Type B pancreatic cell (in vitro differentiated cells): ENCODE results near the gene FST. TPM values are rescaled to one million over a fixed set of nuclear protein-coding genes. Genes with fewer than 3 reads are reported as not detected.

ENCODE experiments used
- DNase-seq: peaks from one replicate; pipeline ENCODE4 v3.0.0; 2021; ENCODE audit warnings: mixed read lengths; ENCODE audit not compliant: unreplicated experiment; ENCODE audit errors: extremely low spot score
- H3K27ac Mint-ChIP-seq: 2 replicates; pipeline ENCODE4 v1.8.0; 2021; ENCODE audit warnings: mild to moderate bottlenecking, mixed read lengths
- H3K27me3 Mint-ChIP-seq: 2 replicates; pipeline ENCODE4 v1.8.0; 2021; ENCODE audit warnings: mixed read lengths
- H3K36me3 Mint-ChIP-seq: 2 replicates; pipeline ENCODE4 v1.8.0; 2021; ENCODE audit warnings: mixed read lengths
- H3K4me1 Mint-ChIP-seq: one replicate; pipeline ENCODE4 v1.8.0; 2021; ENCODE audit warnings: mixed read lengths; ENCODE audit not compliant: unreplicated experiment
- H3K4me3 Mint-ChIP-seq: 2 replicates; pipeline ENCODE4 v1.8.0; 2021; ENCODE audit warnings: mild to moderate bottlenecking, mixed read lengths
- H3K9me3 Mint-ChIP-seq: 2 replicates; pipeline ENCODE4 v1.8.0; 2021; ENCODE audit warnings: mixed read lengths
- CTCF ChIP-seq: fragments of 200-600 bp; sonication (generic); conservative IDR thresholded peaks from 2 replicates; pipeline ENCODE4 v1.5.0; 2021; ENCODE audit warnings: antibody characterized with exemption, mild to moderate bottlenecking
- total RNA-seq: library from RNA; stranded (reverse); gene quantifications from 2 replicates; pipeline ENCODE4 v1.2.1, GENCODE V29; 2021; ENCODE audit warnings: low replicate concordance

Gene FST
- total RNA-seq, 1 donor from 2014 or later, result 2.5 TPM

- no peak for DNase-seq
- H3K27ac Mint-ChIP-seq, result no peak overlapping the region
- H3K9me3 Mint-ChIP-seq, result peaks cover 3% of the 10 kb centered on the region
- H3K27me3 Mint-ChIP-seq, result peaks cover 35% of the 10 kb centered on the region
- no peaks in the 10 kb centered on the region for H3K36me3 Mint-ChIP-seq
- H3K4me3 Mint-ChIP-seq, result no peak overlapping the region
- H3K4me1 Mint-ChIP-seq, result peaks cover 1% of the 10 kb centered on the region
- TF ChIP-seq CTCF, result no peak
Measured at GRCh38 chr5:53487436-53487835, 7.0 kb downstream of the FST start.

DNA sequence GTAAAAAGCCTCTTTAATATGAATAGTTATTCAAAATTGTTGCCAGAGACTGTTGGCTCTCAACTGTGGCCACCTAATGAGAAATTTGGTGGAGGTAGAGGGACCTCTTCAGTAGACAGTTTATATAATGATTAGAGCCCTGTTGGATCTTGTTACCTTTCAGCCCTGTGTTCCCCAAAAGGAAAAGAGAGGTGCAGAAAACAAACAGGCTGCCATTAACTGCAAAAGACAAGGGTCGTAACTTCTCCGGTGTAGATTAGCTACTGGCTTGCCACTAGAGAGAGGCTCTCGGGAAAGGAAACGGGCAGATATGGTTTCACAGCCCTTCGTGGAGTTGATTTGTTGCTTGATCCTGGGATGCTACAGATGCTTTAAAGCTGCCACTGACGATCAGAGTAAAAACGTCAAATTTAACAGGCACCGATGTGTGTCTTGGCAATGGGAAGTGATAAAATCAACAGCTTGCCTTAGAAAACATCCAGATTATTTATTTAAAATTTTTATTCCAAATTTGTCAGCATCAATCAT is 7.8 kb downstream of the FST start:
- H3K4me1 Mint-ChIP-seq, result no peaks in the 10 kb centered on the region
- peaks cover 3% of the 10 kb centered on the region for H3K9me3 Mint-ChIP-seq
- H3K27ac Mint-ChIP-seq, result no peak overlapping the region
- no peaks in the 10 kb centered on the region for H3K36me3 Mint-ChIP-seq
- TF ChIP-seq CTCF, result no peak
- H3K27me3 Mint-ChIP-seq, result peaks cover 27% of the 10 kb centered on the region
- no peak for DNase-seq
- no peak overlapping the region for H3K4me3 Mint-ChIP-seq

DNA sequence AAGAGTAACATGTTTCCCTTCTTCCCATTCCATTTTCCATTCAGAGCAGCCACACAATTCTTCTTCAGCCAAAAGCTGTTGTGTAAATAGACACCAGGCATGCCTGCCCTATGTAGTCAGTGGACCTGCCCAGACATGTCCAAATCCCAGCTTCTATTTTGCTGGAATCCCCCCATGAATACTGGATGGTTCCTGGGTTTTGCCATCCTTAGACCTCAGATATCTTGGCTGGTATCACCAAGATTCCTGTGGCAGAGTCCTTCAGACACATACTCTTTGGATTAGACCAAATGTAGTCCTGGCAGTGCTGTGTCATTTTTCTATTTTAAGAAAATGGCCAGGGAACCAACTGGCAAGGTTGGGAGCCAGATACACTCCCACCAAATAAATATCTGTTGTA is 10.3 kb downstream of the FST start:
- Mint-ChIP-seq H3K27me3 (peaks cover 8% of the 10 kb centered on the region), H3K4me3 (no peak overlapping the region), H3K9me3 (peaks cover 3% of the 10 kb centered on the region), H3K4me1 (no peaks in the 10 kb centered on the region), H3K36me3 (no peaks in the 10 kb centered on the region), H3K27ac (no peak overlapping the region)
- no peak for DNase-seq
- TF ChIP-seq CTCF, result no peak

GRCh38 chr5:53501054-53501453 is 20.6 kb downstream of the FST start:
- no peak overlapping the region for H3K4me3 Mint-ChIP-seq
- no peak for DNase-seq
- no peaks in the 10 kb centered on the region for H3K36me3 Mint-ChIP-seq
- H3K9me3 Mint-ChIP-seq, result no peaks in the 10 kb centered on the region
- H3K27me3 Mint-ChIP-seq, result peaks cover 27% of the 10 kb centered on the region
- no peak overlapping the region for H3K27ac Mint-ChIP-seq
- TF ChIP-seq CTCF, result no peak
- H3K4me1 Mint-ChIP-seq, result no peaks in the 10 kb centered on the region

DNA sequence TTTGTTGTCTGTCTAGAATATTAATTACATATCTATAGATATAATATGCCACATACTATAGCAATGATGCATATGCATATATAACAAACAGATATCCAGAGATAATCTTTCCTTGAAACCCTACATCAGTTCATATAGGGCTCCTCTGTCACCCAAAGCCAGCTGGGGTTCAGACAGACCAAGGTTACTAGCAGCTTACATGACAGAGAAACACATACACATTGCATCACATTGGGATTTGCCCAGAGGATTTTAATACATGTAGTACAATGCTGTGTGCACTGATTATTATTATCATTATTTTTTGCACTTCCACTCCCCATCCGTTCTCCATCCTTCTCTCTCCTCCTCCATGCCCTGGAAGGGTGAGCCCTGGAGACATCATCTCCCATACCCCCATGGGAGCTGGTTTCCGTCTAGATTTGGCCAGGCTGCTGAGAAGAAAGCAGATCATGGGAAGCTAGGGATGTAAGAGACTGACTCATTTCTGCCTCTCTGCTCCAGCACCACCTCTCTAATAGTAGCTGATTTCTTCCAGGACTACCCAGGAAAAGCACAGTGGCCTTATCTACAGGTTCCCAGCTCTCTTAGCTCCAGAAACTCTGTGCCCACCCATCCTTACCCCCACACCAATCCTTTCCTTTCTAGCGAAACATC is 23.3 kb downstream of the FST start:
- Mint-ChIP-seq H3K4me1 (no peaks in the 10 kb centered on the region), H3K4me3 (no peak overlapping the region), H3K36me3 (no peaks in the 10 kb centered on the region), H3K27ac (no peak overlapping the region), H3K27me3 (peaks cover 24% of the 10 kb centered on the region), H3K9me3 (peaks cover under 1% of the 10 kb centered on the region)
- no peak for TF ChIP-seq CTCF
- no peak for DNase-seq

- no peak for DNase-seq
- Mint-ChIP-seq H3K4me1 (no peaks in the 10 kb centered on the region), H3K27me3 (peaks cover 13% of the 10 kb centered on the region), H3K4me3 (no peak overlapping the region), H3K9me3 (peaks cover 7% of the 10 kb centered on the region), H3K27ac (no peak overlapping the region), H3K36me3 (no peaks in the 10 kb centered on the region)
- no peak for TF ChIP-seq CTCF
Measured at GRCh38 chr5:53507013-53507412, 26.6 kb downstream of the FST start.
